Stomach (tissue), 4 donors: ENCODE results near the gene PGLYRP2.

ENCODE experiments used
- CTCF ChIP-seq, 7 experiments: fragments of 450-650 bp in 4 of 7; fragments of 200-600 bp in 3 of 7; sonication (generic) in 3 of 7; IDR thresholded peaks; one replicate each; pipeline ENCODE4 v1.5.1; 2016 to 2019; ENCODE audit warnings: antibody characterized with exemption in 7 of 7, control low read depth in 2 of 7, mild to moderate bottlenecking in 1 of 7
- EP300 ChIP-seq: sonication (generic); formaldehyde crosslinking; IDR thresholded peaks from one replicate; pipeline ENCODE4 v1.6.1; 2017; ENCODE audit warnings: antibody characterized with exemption
- POLR2A ChIP-seq, 4 donors: fragments of 450-650 bp; IDR thresholded peaks; one replicate each; pipeline ENCODE4 v1.6.1; 2016; ENCODE audit warnings: antibody characterized with exemption in 4 of 4, control low read depth in 2 of 4, mild to moderate bottlenecking in 1 of 4, moderate library complexity in 1 of 4

GRCh38 chr19:15468675-15469512, 10.4 kb downstream of the PGLYRP2 start:
- TF ChIP-seq CTCF (IDR thresholded peaks at IDR 0.05) (no peak), EP300 (no peak), POLR2A (IDR thresholded peaks at IDR 0.05) (no peak)
